Mesenchymal stem cell (in vitro differentiated cells and primary cell): ENCODE results near the gene TMEM252.

Experiments
- DNase-seq: peaks from one replicate; pipeline ENCODE4 v3.0.0-alpha.2; 2013
- H2AFZ ChIP-seq: one replicate; pipeline ENCODE4 v1.6.1; 2013; ENCODE audit warnings: low read depth, mild to moderate bottlenecking, control low read depth, inconsistent platforms, low read length, moderate library complexity
- H2AK5ac ChIP-seq: 2 replicates; pipeline ENCODE4 v1.6.1; 2013; ENCODE audit warnings: low read length, moderate library complexity, mild to moderate bottlenecking, inconsistent platforms; ENCODE audit not compliant: severe bottlenecking
- H2BK120ac ChIP-seq: one replicate; pipeline ENCODE4 v1.6.1; 2013; ENCODE audit warnings: low read depth, mild to moderate bottlenecking, inconsistent platforms, low read length, moderate library complexity
- H2BK12ac ChIP-seq, 2 experiments: one replicate each; pipeline ENCODE4 v1.6.1; 2013; ENCODE audit warnings: inconsistent platforms in 2 of 2, low read length in 2 of 2, mild to moderate bottlenecking in 2 of 2, moderate library complexity in 2 of 2, control low read depth in 1 of 2
- H2BK15ac ChIP-seq: one replicate; pipeline ENCODE4 v1.6.1; 2013; ENCODE audit warnings: mild to moderate bottlenecking, low read depth, inconsistent platforms; ENCODE audit not compliant: poor library complexity, severe bottlenecking
- H2BK5ac ChIP-seq: 2 replicates; pipeline ENCODE4 v1.6.1; 2013; ENCODE audit warnings: low read depth, mild to moderate bottlenecking, low read length, control low read depth, inconsistent platforms; ENCODE audit not compliant: poor library complexity, severe bottlenecking
- H3K14ac ChIP-seq, 2 experiments: one replicate each; pipeline ENCODE4 v1.6.1; 2013; ENCODE audit warnings: inconsistent platforms in 2 of 2, low read length in 2 of 2, control low read depth in 1 of 2, mild to moderate bottlenecking in 1 of 2, moderate library complexity in 1 of 2
- H3K18ac ChIP-seq, 2 experiments: one replicate each; pipeline ENCODE4 v1.6.1; 2013; ENCODE audit warnings: inconsistent platforms in 2 of 2, low read length in 2 of 2, control low read depth in 1 of 2, low read depth in 1 of 2, mild to moderate bottlenecking in 1 of 2
- H3K23ac ChIP-seq, 2 experiments: one replicate each; pipeline ENCODE4 v1.6.1; 2013; ENCODE audit warnings: inconsistent platforms in 2 of 2, low read length in 2 of 2, mild to moderate bottlenecking in 2 of 2, moderate library complexity in 2 of 2, control low read depth in 1 of 2
- H3K27ac ChIP-seq: 2 replicates; pipeline ENCODE4 v1.5.1; 2013; ENCODE audit warnings: mild to moderate bottlenecking, moderate library complexity, low read length, control low read depth, inconsistent platforms; ENCODE audit not compliant: poor library complexity, severe bottlenecking
- H3K27me3 ChIP-seq, 2 experiments: 2 replicates each; pipeline versions ENCODE4 v1.6.1 to v1.7.0; 2013; ENCODE audit warnings: low read length in 2 of 2, mild to moderate bottlenecking in 2 of 2, moderate library complexity in 2 of 2, control low read depth in 1 of 2, inconsistent platforms in 1 of 2; ENCODE audit not compliant: control insufficient read depth in 1 of 2, insufficient read depth in 1 of 2
- H3K36me3 ChIP-seq, 2 experiments: 2 replicates each; pipeline versions ENCODE4 v1.6.1 to v1.7.0; 2013; ENCODE audit warnings: low read length in 2 of 2, control low read depth in 1 of 2, inconsistent platforms in 1 of 2, low read depth in 1 of 2, mild to moderate bottlenecking in 1 of 2; ENCODE audit not compliant: insufficient read depth in 2 of 2, control insufficient read depth in 1 of 2
- H3K4ac ChIP-seq, 2 experiments: one replicate each; pipeline ENCODE4 v1.6.1; 2013; ENCODE audit warnings: inconsistent platforms in 2 of 2, low read length in 2 of 2, mild to moderate bottlenecking in 2 of 2, moderate library complexity in 2 of 2, control low read depth in 1 of 2, low read depth in 1 of 2
- H3K4me1 ChIP-seq: 2 replicates; pipeline ENCODE4 v1.6.1; 2013; ENCODE audit warnings: low read depth, low read length, control low read depth; ENCODE audit not compliant: control insufficient read depth, insufficient read depth
- H3K4me2 ChIP-seq: 2 replicates; pipeline ENCODE4 v1.6.1; 2013; ENCODE audit warnings: low read length, mild to moderate bottlenecking, inconsistent platforms; ENCODE audit not compliant: poor library complexity, severe bottlenecking
- H3K4me3 ChIP-seq, 2 experiments: 2 replicates each; pipeline versions ENCODE4 v1.5.1 to v1.7.0; 2013; ENCODE audit warnings: low read length in 2 of 2, mild to moderate bottlenecking in 2 of 2, control low read depth in 1 of 2, low read depth in 1 of 2; ENCODE audit not compliant: insufficient read depth in 1 of 2
- H3K79me1 ChIP-seq: replicated peaks from 2 replicates; pipeline ENCODE4 v1.6.1; 2013; ENCODE audit warnings: mild to moderate bottlenecking, control low read depth, low read length, inconsistent platforms; ENCODE audit not compliant: poor library complexity, severe bottlenecking
- H3K9ac ChIP-seq: 2 replicates; pipeline ENCODE4 v1.7.0; 2013; ENCODE audit warnings: mild to moderate bottlenecking, low read length, moderate library complexity
- H3K9me3 ChIP-seq: 2 replicates; pipeline ENCODE4 v1.7.0; 2013; ENCODE audit warnings: mild to moderate bottlenecking, low read length; ENCODE audit not compliant: control insufficient read depth
- H4K8ac ChIP-seq: one replicate; pipeline ENCODE4 v1.6.1; 2013; ENCODE audit warnings: inconsistent platforms, mild to moderate bottlenecking, low read length, moderate library complexity
- H4K91ac ChIP-seq: one replicate; pipeline ENCODE4 v1.6.1; 2013; ENCODE audit warnings: mild to moderate bottlenecking, low read length, inconsistent platforms
- WGBS: methylation state at CpG from one replicate; pipeline ENCODE4 v1.1.7; 2013; ENCODE audit warnings: mixed read lengths; 5-methylcytosine and 5-hydroxymethylcytosine counted together

TMEM252 gene

DNA sequence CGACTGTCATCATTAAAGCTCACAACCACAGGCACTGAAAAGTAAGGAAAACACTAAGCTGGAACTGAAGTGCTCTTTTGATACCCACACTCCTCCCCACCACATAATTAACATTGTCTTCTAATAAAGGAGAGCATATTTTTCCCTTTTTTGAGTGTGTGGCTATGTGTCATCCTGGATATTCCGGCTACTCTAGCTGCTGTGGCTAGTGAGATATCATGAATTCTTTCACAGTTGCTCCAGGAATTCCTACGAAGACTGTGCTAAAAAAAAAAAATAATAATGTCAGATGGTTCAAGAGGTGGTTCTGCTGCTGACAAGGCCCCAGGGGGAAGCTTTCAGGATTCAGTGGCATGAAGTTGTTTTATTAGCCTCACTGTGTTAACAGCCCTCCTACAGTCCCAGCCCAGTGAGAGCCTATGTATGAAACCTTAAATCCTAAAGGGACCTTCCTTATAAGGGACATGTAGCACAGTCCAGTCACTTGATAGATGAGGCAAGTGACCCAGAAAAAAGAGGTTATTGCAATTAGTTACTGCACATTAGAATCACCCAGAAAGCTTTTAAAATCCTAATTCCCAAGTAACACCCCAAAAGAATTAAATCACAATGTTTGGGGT lies 46.6 kb downstream of the TMEM252 start:
- DNase-seq, result peak; percentile 9
- Histone ChIP-seq H3K4me3 (no peak overlapping the region), H3K9me3 (no peaks in the 10 kb centered on the region), H3K14ac (no peak overlapping the region), H3K36me3 (no peaks in the 10 kb centered on the region), H3K4me2 (no peak overlapping the region), H3K79me1 (no peaks in the 10 kb centered on the region), H3K18ac (no peak overlapping the region), H3K27ac (no peak overlapping the region), H3K4ac (no peak overlapping the region), H2AK5ac (no peak overlapping the region), H4K8ac (no peak overlapping the region), H2BK12ac (no peak overlapping the region), H3K27me3 (peaks cover 0 to 4% of the 10 kb centered on the region in 2 experiments), H2BK5ac (no peak overlapping the region), H3K9ac (no peak overlapping the region), H4K91ac (no peak overlapping the region), H3K23ac (no peak overlapping the region), H2BK120ac (no peak overlapping the region), H2BK15ac (no peak overlapping the region), H3K4me1 (no peaks in the 10 kb centered on the region), H2AFZ (no peak overlapping the region)
- WGBS, result 8% methylated on average over 3 of the region's 3 CpGs

DNA sequence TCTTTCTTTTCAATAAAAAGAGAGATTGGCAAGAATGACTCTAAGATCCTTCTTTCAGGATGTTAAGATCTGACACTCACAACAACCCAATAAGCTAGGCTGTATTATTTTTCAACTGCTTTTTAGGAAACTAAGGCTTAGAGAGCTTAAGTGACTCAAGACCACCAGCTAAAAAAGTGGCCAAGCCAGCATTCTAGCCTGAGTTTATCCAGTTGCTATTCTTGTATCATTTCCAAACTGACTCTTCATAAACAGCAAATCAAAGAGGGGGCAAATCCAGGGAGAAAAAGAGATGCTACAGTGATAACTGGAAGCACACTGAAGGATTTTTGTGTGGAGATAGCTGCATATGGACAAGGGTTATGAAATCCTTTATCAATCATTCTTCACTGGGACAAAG lies 47.1 kb downstream of the TMEM252 start:
- Histone ChIP-seq H2BK5ac (no peak overlapping the region), H2AFZ (no peak overlapping the region), H3K9me3 (no peaks in the 10 kb centered on the region)

DNA sequence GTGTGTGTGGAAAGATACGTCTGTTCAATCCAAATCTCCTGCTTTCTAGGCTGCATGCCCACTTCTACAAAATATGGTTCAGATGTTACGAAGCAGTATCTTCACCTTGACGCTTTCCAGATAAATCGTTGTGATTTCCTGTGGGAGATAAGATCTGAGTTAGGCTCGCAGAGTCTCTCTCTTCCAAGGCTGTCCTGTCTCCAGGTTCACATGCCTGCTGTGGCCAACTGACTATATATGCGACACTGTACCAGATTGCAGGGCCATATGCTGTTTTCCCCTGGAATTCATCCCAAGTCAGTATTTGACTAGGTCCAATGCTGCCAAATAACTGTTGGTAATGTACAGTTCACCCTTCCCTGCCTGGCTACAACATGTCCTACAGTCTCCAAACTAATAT lies 47.9 kb downstream of the TMEM252 start:
- Histone ChIP-seq H2BK12ac (no peak overlapping the region), H3K23ac (no peak overlapping the region), H3K14ac (no peak overlapping the region), H2AFZ (no peak overlapping the region), H3K9ac (no peak overlapping the region), H4K91ac (no peak overlapping the region), H4K8ac (no peak overlapping the region), H2BK15ac (no peak overlapping the region), H3K4me3 (no peak overlapping the region), H3K36me3 (no peaks in the 10 kb centered on the region), H2BK120ac (no peak overlapping the region), H3K27ac (no peak overlapping the region), H3K27me3 (peaks cover 0 to 4% of the 10 kb centered on the region in 2 experiments), H3K9me3 (no peaks in the 10 kb centered on the region), H2AK5ac (no peak overlapping the region), H3K4me1 (no peaks in the 10 kb centered on the region), H3K18ac (no peak overlapping the region), H3K4ac (no peak overlapping the region), H2BK5ac (no peak overlapping the region), H3K4me2 (no peak overlapping the region), H3K79me1 (no peaks in the 10 kb centered on the region)
- DNase-seq, result no peak
- 45% methylated on average over 5 of the region's 6 CpGs for WGBS

More for the DNA sequence above, 47.1 kb downstream of the TMEM252 start:
- no peak overlapping the region for H3K9ac ChIP-seq
- no peaks in the 10 kb centered on the region for H3K36me3 ChIP-seq
- H3K4me3 ChIP-seq, result no peak overlapping the region
- H4K91ac ChIP-seq, result no peak overlapping the region
- H2BK12ac ChIP-seq, result no peak overlapping the region
- DNase-seq, result no peak
- H2BK120ac ChIP-seq, result no peak overlapping the region
- H3K79me1 ChIP-seq, result no peaks in the 10 kb centered on the region
- H2AK5ac ChIP-seq, result no peak overlapping the region
- H3K27ac ChIP-seq, result no peak overlapping the region
- H3K14ac ChIP-seq, result no peak overlapping the region
- no peaks in the 10 kb centered on the region for H3K4me1 ChIP-seq
- H4K8ac ChIP-seq, result no peak overlapping the region
- H3K4ac ChIP-seq, result no peak overlapping the region
- H3K23ac ChIP-seq, result no peak overlapping the region
- peaks cover 0 to 4% of the 10 kb centered on the region in 2 experiments for H3K27me3 ChIP-seq
- no peak overlapping the region for H3K4me2 ChIP-seq
- no peak overlapping the region for H2BK15ac ChIP-seq
- H3K18ac ChIP-seq, result no peak overlapping the region

GRCh38 chr9:68489646-68490045 lies 51.0 kb downstream of the TMEM252 start:
- Histone ChIP-seq H2BK12ac (no peak overlapping the region), H4K8ac (no peak overlapping the region), H3K9ac (no peak overlapping the region)

More at GRCh38 chr9:68489646-68490045, 51.0 kb downstream of the TMEM252 start:
- no peak overlapping the region for H4K91ac ChIP-seq
- no peak overlapping the region for H3K4me2 ChIP-seq
- H3K4ac ChIP-seq, result no peak overlapping the region
- 81% methylated on average over 3 of the region's 4 CpGs for WGBS
- H2BK5ac ChIP-seq, result no peak overlapping the region
- peak; percentile 45 for DNase-seq
- H3K9me3 ChIP-seq, result peaks cover 18% of the 10 kb centered on the region
- no peak overlapping the region for H3K4me3 ChIP-seq
- H2BK15ac ChIP-seq, result no peak overlapping the region
- H3K14ac ChIP-seq, result no peak overlapping the region
- H3K79me1 ChIP-seq, result no peaks in the 10 kb centered on the region
- H3K36me3 ChIP-seq, result no peaks in the 10 kb centered on the region
- no peak overlapping the region for H3K23ac ChIP-seq
- peaks cover 0 to 3% of the 10 kb centered on the region in 2 experiments for H3K27me3 ChIP-seq
- H3K27ac ChIP-seq, result no peak overlapping the region
- no peaks in the 10 kb centered on the region for H3K4me1 ChIP-seq
- H2BK120ac ChIP-seq, result no peak overlapping the region
- no peak overlapping the region for H2AFZ ChIP-seq
- no peak overlapping the region for H3K18ac ChIP-seq
- H2AK5ac ChIP-seq, result no peak overlapping the region
